ENCODE data around the gene MDFIC2.

GRCh38 chr3:70149714-70150400, 162.6 kb downstream of the MDFIC2 start:
- TF ChIP-seq CTCF (IDR thresholded peaks at IDR 0.05; ENCODE audit: insufficient read depth, low read length, poor library complexity, severe bottlenecking) (no peak), EZH2phosphoT487 (conservative IDR thresholded peaks at IDR 0.05; ENCODE audit: low read length) (no peak)

Data from SU-DHL-6 (cell line).